T-helper 1 cell treated with Interleukin-12 subunit alpha and Interleukin-12 subunit beta and Interleukin-4 antibody, amounts not matched to agents 30 μg/mL and 1 μg/mL, for 36 hours (primary cell): ENCODE results near the gene ARHGAP8.
A peak's percentile ranks its signal among the peaks of the same experiment; 100 is the strongest.
"Not testable (repeated sequence)": the region's sequence is repeated elsewhere in the genome, so short reads cannot be mapped to it uniquely, and the experiment has no call there.

Experiments used
- H3K27ac Mint-ChIP-seq: one replicate; pipeline ENCODE4 v1.8.0; 2021; ENCODE audit warnings: mild to moderate bottlenecking, mixed read lengths
- H3K27me3 Mint-ChIP-seq: one replicate; pipeline ENCODE4 v1.8.0; 2021; ENCODE audit warnings: low read depth, mixed read lengths
- H3K36me3 Mint-ChIP-seq: one replicate; pipeline ENCODE4 v1.8.0; 2021; ENCODE audit warnings: low read depth, mixed read lengths
- H3K4me1 Mint-ChIP-seq: one replicate; pipeline ENCODE4 v1.8.0; 2021; ENCODE audit warnings: low read depth, mixed read lengths
- H3K4me3 Mint-ChIP-seq: one replicate; pipeline ENCODE4 v1.8.0; 2021; ENCODE audit warnings: mild to moderate bottlenecking, moderate library complexity, mixed read lengths
- H3K9me3 Mint-ChIP-seq: one replicate; pipeline ENCODE4 v1.8.0; 2021; ENCODE audit warnings: mixed read lengths

Gene ARHGAP8

DNA sequence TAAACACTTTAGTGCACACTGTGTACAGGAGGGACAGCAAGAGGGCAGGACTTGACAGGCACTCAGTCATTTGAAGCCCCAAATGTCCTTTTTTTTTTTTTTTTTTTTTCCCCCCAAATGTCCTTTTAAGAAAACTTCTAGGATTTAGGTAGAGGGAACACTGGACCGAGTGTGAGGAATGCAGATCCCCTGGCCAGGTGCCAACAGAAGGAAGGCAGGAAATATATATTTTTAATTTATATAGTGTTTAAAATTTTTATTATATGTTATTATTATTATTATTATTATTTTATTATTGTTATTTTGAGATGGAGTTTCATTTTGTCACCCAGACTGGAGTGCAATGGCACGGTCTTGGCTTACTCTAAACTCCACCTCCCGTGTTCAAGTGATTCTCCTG, 35.5 kb downstream of the ARHGAP8 start:
- no peaks in the 10 kb centered on the region for H3K36me3 Mint-ChIP-seq
- H3K9me3 Mint-ChIP-seq: no peaks in the 10 kb centered on the region
- H3K4me1 Mint-ChIP-seq: no peaks in the 10 kb centered on the region
- H3K27ac Mint-ChIP-seq: no peak overlapping the region
- no peak overlapping the region for H3K4me3 Mint-ChIP-seq
- no peaks in the 10 kb centered on the region for H3K27me3 Mint-ChIP-seq

GRCh38 chr22:44793106-44793505, 40.7 kb downstream of the ARHGAP8 start:
- H3K27me3 Mint-ChIP-seq: no peaks in the 10 kb centered on the region
- no peaks in the 10 kb centered on the region for H3K4me1 Mint-ChIP-seq
- H3K27ac Mint-ChIP-seq: no peak overlapping the region
- H3K9me3 Mint-ChIP-seq: no peaks in the 10 kb centered on the region
- H3K36me3 Mint-ChIP-seq: no peaks in the 10 kb centered on the region
- no peak overlapping the region for H3K4me3 Mint-ChIP-seq

DNA sequence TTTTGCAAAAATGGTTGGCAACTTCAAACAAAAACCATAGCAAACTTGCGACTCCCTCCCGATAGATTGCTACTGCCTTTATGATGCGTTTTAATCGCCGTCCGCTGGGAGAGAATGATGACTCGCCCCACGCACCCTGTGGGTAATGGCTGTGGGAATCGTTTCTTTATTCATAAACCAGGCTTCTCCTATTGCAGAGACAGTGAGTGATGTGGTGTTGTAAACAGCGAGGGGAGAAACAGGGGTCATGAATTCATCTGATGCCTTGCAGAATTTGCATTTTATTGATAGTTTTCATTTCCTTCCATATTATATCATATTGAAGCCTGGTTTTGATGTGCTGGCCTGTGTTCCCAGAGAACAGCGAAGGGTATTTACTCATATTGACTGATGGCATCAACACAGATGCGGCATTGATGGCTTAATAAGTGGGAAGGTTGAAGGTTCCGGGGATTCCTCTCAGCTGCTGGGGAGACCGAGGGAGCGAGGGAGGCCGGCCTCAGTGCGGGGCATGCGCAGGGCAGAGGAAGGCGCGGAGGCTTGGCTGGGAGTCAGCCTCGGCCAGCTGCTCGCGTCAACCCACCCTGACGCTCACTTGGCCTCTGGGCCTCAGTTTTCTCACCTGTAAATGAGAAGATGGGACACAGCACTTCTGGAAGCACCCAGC, 41.3 kb downstream of the ARHGAP8 start:
- H3K27me3 Mint-ChIP-seq: no peaks in the 10 kb centered on the region
- H3K9me3 Mint-ChIP-seq: no peaks in the 10 kb centered on the region
- no peaks in the 10 kb centered on the region for H3K4me1 Mint-ChIP-seq
- no peaks in the 10 kb centered on the region for H3K36me3 Mint-ChIP-seq
- H3K27ac Mint-ChIP-seq: no peak overlapping the region
- H3K4me3 Mint-ChIP-seq: no peak overlapping the region

DNA sequence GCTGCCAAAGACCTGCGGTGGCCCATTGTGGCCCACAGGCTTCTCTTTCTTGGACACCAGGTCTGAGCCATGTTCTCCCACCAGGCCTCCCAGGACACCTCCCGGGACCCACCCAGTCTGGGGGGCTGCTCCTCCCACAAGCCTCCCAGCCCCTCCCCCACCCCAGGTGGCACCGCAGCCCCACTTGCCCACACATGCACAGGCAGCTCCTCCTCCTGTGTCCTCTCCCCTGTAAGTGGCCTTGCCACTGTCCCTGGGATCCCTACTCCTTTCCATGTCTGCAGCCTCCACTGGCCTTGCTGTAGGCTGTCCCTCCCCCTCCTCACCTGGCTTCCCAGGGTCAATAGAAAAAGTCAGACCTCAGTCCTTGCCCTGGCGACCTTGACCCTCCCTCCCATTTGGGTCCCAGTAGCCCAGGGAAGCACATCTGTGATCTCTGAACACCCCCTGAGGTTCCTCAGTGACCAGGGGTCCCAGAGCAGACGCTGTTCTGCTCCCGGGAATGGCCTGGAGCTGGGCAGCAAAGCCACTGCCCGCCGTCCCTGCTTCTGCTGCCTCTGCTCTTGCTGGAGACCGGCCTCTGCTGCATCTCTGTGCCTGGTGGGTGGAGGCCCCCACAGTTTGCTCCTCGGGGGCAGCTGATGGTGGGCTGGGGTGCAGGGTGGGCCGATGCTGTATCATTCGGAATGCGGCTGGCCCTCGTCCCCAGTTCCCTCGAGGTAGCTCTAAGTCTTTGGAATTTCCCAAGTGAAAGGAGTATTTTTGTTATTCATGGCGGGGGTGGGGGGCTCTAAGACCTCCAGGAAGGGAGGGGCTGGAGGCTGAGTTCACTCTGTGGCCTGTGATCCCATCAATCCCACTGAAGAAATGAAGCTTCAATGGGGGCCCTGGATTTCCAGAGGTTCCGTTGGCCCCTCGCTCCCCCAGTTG, 43.6 kb downstream of the ARHGAP8 start:
- no peaks in the 10 kb centered on the region for H3K4me1 Mint-ChIP-seq

GRCh38 chr22:44797181-44797725, 44.9 kb downstream of the ARHGAP8 start:
- Mint-ChIP-seq H3K27me3 (no peaks in the 10 kb centered on the region), H3K4me1 (no peaks in the 10 kb centered on the region), H3K9me3 (no peaks in the 10 kb centered on the region), H3K27ac (no peak overlapping the region), H3K4me3 (no peak overlapping the region), H3K36me3 (no peaks in the 10 kb centered on the region)

More for the DNA sequence above, 43.6 kb downstream of the ARHGAP8 start:
- no peak overlapping the region for H3K4me3 Mint-ChIP-seq
- no peaks in the 10 kb centered on the region for H3K9me3 Mint-ChIP-seq
- no peak overlapping the region for H3K27ac Mint-ChIP-seq
- no peaks in the 10 kb centered on the region for H3K27me3 Mint-ChIP-seq
- H3K36me3 Mint-ChIP-seq: no peaks in the 10 kb centered on the region

GRCh38 chr22:44799077-44799945, 46.9 kb downstream of the ARHGAP8 start:
- no peaks in the 10 kb centered on the region for H3K36me3 Mint-ChIP-seq
- H3K4me1 Mint-ChIP-seq: no peaks in the 10 kb centered on the region
- no peak overlapping the region for H3K27ac Mint-ChIP-seq
- H3K27me3 Mint-ChIP-seq: no peaks in the 10 kb centered on the region
- no peaks in the 10 kb centered on the region for H3K9me3 Mint-ChIP-seq
- no peak overlapping the region for H3K4me3 Mint-ChIP-seq

- not testable (repeated sequence) for H3K36me3 Mint-ChIP-seq, H3K4me1 Mint-ChIP-seq, H3K4me3 Mint-ChIP-seq, H3K27ac Mint-ChIP-seq, H3K9me3 Mint-ChIP-seq, H3K27me3 Mint-ChIP-seq
Observed at GRCh38 chr22:44799946-44800634, 47.7 kb downstream of the ARHGAP8 start.

GRCh38 chr22:44801476-44801875, 49.1 kb downstream of the ARHGAP8 start:
- no peaks in the 10 kb centered on the region for H3K36me3 Mint-ChIP-seq
- no peaks in the 10 kb centered on the region for H3K27me3 Mint-ChIP-seq
- H3K9me3 Mint-ChIP-seq: no peaks in the 10 kb centered on the region
- H3K4me3 Mint-ChIP-seq: no peak overlapping the region
- H3K4me1 Mint-ChIP-seq: no peaks in the 10 kb centered on the region
- no peak overlapping the region for H3K27ac Mint-ChIP-seq

DNA sequence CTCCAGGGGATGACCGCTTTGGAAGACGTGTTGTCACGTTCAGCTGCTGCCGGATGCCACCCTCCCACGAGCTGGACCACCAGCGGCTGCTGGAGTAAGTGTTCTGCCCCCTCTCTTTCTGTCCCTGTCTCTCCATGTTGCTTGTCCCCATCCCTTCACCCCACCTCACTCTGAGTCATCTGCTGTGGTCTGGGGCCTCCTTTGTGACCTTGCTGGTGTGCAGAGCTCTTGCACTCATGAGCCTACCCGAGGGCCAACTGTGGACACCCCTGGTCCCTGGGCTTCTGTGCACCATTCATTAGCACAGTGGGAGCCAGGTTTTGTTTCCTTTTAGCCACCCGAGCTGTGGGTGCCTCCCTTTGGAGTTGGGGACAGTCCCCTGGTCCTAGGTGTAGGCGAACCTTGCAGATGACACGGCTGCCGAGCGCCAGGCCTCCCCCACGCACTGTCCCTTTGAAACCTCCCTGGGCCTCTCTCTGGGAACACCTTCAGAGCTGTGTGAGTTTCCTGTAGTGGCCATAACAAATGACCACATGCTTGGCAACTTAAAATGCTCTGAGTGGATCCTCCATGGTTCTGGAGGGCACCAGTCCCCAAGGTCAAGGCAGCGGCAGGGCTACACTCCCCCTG, 49.8 kb downstream of the ARHGAP8 start:
- no peak overlapping the region for H3K27ac Mint-ChIP-seq
- no peaks in the 10 kb centered on the region for H3K9me3 Mint-ChIP-seq
- H3K27me3 Mint-ChIP-seq: no peaks in the 10 kb centered on the region
- no peaks in the 10 kb centered on the region for H3K4me1 Mint-ChIP-seq
- no peak overlapping the region for H3K4me3 Mint-ChIP-seq
- no peaks in the 10 kb centered on the region for H3K36me3 Mint-ChIP-seq

GRCh38 chr22:44802956-44803355, 50.6 kb downstream of the ARHGAP8 start:
- Mint-ChIP-seq H3K27ac (no peak overlapping the region), H3K27me3 (no peaks in the 10 kb centered on the region), H3K4me3 (no peak overlapping the region), H3K4me1 (no peaks in the 10 kb centered on the region), H3K9me3 (no peaks in the 10 kb centered on the region), H3K36me3 (no peaks in the 10 kb centered on the region)

GRCh38 chr22:44804327-44804726, 52.0 kb downstream of the ARHGAP8 start:
- Mint-ChIP-seq H3K9me3 (no peaks in the 10 kb centered on the region), H3K27me3 (no peaks in the 10 kb centered on the region), H3K27ac (peak overlapping the region; percentile 29), H3K4me3 (no peak overlapping the region), H3K4me1 (peaks cover 2% of the 10 kb centered on the region), H3K36me3 (no peaks in the 10 kb centered on the region)

DNA sequence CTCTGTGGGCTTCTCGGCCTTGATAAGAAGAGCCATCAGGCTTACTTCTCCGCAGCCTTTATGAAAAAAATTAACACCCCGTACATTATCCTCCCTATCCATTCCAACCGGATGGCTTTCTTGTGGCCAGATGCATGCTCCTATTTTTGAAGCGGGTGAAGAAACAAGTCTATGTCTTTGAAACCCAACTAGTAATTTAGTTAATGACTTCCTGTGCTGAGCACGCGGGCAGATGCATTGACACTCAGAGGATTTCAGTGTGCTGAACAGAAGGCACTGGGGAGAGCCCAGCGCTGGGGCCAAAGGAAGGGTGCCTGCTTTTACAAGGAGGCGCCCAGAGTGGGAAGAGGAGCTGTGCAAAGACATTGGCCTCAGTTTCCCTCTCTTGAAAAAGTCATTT, 53.3 kb downstream of the ARHGAP8 start:
- Mint-ChIP-seq H3K4me1 (peaks cover 2% of the 10 kb centered on the region), H3K27me3 (no peaks in the 10 kb centered on the region), H3K9me3 (no peaks in the 10 kb centered on the region), H3K36me3 (no peaks in the 10 kb centered on the region), H3K4me3 (no peak overlapping the region), H3K27ac (no peak overlapping the region)

DNA sequence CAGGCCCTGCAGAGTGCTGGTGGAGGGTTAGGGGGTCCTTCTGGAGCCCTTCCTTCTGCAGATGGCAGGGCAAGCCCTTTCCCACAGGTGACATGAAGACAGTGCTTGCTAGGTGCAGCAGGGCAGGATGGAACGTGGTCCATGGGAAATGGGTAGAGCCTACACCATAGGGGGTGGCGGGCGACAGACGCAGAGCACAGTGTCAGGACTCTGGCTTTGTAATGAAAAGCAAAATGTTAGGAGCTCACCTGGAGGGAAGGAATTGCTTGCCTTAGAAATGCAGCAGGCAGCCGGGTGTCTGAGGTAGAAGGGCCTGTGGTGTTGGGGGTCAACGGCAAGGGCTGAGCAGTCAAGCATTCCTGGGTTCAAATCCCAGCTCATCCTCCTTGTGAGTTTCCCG, 54.9 kb downstream of the ARHGAP8 start:
- Mint-ChIP-seq H3K4me3 (no peak overlapping the region), H3K36me3 (no peaks in the 10 kb centered on the region), H3K27ac (no peak overlapping the region), H3K27me3 (no peaks in the 10 kb centered on the region), H3K9me3 (no peaks in the 10 kb centered on the region), H3K4me1 (peaks cover 2% of the 10 kb centered on the region)
